ENCODE data around the gene G6PC1.
"Not testable (repeated sequence)": the region's sequence is repeated elsewhere in the genome, so short reads cannot be mapped to it uniquely, and the experiment has no call there.

The G6PC1 gene

DNA sequence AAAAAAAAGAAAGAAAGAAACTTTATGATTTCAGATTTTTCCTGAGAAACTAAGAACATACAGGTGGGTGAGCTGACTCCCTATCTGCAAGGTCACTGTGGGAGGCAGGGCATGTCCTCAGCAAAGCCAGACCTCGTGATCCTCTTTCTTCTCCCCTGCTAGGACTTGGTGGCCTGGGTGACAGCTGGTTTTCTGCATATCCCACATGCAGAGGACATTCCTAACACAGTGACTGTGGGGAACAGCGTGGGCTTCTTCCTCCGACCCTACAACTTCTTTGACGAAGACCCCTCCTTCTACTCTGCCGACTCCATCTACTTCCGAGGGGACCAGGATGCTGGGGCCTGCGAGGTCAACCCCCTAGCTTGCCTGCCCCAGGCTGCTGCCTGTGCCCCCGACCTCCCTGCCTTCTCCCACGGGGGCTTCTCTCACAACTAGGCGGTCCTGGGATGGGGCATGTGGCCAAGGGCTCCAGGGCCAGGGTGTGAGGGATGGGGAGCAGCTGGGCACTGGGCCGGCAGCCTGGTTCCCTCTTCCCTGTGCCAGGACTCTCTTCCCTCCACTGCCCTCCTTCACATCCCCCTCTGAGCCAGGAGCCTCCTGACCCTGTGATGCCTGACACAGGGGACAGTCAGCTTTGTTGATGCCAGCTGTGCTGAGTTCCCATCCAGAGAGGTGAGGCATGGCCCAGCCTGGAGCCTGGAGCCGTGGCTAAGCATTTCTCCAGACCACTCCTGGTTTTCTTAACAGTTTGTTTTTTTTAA, 26.5 kb upstream of the G6PC1 start:
- DNase-seq: not testable (repeated sequence)

DNA sequence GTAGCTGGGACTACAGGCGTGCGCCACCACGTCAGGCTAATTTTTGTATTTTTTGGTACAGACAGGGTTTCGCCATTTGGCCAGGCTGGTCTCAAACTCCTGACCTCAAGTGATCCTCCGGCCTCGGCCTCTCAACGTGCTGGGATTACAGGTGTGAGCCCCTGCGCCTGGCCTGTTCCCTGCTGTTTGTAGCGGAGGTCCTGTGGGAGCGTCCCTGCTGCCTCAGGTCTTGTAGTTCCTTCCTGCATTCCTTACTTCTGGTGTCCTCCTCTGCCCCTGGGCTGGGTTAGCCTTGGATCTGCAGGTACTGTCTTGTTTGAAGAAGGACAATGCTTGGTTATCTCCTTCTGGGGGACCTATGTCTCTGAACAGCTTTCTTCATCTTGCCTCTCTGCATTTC, 23.6 kb upstream of the G6PC1 start:
- no peak for DNase-seq

DNA sequence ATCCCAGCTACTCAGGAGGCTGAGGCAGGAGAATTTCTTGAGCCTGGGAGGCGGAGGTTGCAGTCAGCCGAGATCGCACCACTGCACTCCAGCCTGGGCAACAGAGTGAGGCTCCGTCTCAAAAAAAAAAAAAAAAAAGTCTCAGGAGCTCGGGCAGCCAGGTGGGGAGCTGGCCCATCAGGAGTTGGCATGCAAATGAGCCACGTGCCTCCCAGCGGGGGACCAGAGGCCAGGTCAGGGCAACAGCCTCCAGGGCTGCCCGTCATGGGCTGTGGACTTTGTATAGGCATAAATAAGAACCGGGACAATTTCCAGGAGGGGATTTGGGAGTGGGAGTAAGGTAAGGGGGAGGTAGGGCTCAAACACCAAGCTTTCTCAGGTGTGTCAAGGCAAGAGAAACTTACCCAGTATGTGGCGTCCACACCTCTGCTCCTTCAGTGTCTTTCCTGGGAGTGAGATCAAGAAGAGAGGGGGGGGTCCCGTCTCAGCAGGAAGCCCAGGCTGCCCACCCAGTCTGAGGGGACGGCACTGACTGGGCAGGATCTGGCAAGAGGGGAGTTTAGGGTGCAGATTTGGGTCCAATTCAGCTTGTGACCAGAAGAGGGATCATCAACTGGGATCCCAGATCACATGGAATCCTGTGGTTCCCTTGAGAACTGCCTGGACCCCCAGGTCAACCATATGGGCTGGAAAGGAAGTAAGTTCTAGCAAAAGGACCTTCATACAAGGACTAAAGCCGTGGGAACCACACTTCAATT, 22.3 kb upstream of the G6PC1 start:
- no peak for DNase-seq

DNA sequence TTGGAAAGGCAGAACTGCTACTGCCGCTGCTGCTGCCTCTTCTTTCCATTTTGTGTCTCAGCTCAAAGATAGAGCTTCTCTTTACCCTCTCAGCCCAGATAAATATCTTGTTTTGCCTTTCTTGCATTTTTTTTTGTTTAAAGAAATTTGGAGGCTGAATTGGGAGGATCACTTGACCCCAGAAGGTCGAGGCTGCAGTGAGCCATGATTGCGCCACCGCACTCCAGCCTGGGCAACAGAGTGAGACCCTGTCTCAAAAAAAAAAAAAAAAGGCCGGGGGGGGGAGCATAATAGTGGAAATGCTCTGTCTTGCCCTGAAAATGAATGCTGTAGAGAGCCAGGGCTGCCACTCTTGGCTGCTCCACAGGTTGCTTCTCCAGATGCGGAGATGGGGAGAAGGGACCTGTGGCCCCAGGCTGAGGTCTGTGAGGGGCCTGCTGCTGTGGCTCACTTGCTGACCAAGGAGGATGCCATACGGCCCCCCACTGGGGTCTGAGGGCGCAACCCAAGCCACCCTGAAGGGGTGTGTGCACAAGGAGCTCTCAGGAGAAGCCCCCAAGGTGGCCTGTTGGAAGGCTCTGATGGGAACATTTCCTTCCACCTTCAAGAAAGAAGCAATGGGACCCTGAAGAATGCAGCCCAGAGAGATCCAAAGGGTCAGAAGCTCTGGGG, 21.5 kb upstream of the G6PC1 start:
- DNase-seq: no peak

DNA sequence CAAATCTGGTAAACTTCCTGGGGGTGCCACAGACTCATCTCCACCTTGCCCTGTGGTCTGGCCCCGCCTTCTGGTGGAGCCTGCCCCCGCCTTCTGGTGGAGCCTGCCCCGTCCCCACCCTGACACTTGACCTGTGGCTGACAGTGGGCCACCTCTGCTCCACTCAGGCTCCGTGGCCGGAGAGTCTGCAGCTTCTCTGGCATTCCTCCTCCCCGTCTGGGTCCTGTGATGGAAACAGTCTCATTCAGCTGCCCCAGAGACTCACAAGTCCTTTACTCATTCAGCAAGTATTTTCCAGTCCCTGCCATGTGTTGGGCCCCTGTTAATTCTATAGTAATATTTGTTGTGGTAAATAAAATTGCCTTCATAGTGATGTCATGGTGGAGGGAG, 21.0 kb upstream of the G6PC1 start:
- DNase-seq: no peak

DNA sequence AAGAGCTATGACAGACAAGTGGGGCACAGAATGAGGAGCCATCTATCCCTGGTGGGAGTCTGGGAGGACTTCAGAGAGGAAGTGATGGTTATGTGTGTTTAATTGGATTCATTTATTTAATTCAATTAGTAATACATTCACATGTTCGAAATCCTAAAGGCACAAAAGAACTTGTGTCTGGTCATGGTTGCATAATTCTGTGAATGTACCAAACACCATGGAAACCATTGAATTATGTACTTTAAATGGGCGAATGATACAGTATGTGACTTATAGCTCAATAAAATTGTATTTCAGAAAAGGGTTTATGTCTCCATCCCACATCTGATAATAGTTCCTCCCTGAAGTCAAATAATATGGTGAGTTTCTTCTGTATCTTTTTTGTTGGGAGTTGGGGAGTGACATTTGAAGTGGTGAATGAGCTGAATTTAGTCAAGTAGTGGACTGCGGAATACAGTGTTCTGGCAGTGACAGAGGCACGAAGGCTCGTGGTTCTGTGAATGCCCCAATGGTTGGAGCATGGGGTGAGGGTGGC, 19.8 kb upstream of the G6PC1 start:
- DNase-seq: no peak

DNA sequence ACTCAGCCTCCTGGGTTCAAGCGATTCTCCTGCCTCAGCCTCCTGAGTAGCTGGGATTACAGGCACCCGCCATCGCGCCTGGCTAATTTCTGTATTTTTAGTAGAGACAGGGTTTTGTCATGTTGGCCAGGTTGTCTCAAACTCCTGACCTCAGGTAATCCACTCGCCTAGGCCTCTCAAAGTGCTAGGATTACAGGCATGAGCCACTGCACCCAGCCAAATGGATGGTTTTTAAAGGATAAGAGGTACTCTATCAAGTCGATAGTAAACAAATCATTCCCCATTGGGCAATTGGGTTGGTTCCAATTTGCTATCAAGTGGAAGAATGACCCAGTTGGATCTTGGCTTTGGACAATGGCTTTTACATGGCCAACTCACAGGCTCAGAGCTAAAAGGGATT, 18.9 kb upstream of the G6PC1 start:
- not testable (repeated sequence) for DNase-seq

DNA sequence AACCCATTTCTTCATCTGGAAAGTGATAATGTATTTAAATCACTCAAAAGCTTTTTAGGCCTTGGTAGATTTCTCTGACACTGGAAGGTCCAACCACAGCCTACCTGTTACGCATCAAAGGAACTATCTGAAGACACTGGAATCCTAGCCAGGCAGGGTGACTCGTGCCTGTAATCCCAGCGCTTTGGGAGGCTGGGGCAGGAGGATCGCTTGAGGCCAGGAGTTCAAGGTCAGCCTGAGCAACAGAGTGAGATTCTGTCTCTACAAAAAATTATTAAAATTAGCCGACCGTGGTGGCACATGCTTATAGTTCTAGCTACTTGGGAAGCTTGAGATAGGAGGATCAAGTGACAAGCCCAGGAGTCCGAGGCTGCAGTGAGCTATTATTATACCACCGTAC, 18.4 kb upstream of the G6PC1 start:
- no peak for DNase-seq

DNA sequence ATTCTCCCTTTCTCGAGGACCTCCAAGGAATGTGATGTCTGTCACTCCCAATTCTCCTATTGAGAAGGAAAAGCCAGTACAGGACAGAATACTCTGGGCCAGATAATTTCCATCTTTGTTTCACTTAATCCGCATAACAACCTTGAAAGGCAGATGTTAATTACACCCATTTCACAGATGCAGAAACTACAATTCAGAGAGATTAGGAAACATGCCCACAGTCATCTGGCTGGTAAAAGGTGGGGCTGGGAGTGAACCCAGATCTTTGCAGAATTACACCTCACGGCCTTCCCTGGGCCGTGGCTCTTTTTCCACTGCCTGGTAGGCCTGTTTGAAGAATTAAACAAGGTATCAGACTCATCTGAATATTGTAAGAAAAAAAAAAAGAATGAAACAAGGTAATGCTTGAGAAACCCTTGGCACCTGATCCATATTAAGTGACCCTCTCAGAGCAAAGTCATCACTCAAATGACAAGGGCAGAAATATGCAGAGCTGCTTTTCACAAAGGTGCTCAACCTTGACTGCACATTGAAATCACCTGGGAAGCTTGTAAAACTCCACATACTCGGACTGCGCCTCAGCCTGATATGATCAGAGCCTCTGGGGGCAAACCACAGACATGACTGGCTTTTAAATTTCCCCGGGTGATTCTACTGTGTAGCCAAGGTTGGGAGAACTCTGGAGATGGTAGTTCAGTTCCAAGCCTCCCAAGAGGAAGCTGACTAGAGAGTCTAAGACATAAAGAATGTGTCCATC, 16.6 kb upstream of the G6PC1 start:
- no peak for DNase-seq

DNA sequence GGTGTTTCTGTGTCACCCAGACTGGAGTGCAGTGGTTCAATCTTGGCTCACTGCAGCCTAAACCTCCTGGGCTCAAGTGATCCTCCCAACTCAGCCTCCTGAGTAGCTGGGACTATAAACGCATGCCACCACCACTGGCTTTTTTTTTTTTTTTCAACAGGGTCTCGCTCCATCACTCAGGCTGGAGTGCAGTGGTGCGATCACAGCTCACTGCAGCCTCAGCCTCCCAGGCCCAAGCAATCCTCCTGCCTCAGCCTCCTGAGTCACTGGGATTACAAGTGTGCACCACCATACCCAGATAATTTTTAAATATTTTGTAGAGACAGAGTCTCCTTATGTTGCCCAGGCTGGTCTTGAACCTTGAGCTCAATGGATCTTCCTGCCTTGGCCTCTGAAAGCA, 14.8 kb upstream of the G6PC1 start:
- not testable (repeated sequence) for DNase-seq

DNA sequence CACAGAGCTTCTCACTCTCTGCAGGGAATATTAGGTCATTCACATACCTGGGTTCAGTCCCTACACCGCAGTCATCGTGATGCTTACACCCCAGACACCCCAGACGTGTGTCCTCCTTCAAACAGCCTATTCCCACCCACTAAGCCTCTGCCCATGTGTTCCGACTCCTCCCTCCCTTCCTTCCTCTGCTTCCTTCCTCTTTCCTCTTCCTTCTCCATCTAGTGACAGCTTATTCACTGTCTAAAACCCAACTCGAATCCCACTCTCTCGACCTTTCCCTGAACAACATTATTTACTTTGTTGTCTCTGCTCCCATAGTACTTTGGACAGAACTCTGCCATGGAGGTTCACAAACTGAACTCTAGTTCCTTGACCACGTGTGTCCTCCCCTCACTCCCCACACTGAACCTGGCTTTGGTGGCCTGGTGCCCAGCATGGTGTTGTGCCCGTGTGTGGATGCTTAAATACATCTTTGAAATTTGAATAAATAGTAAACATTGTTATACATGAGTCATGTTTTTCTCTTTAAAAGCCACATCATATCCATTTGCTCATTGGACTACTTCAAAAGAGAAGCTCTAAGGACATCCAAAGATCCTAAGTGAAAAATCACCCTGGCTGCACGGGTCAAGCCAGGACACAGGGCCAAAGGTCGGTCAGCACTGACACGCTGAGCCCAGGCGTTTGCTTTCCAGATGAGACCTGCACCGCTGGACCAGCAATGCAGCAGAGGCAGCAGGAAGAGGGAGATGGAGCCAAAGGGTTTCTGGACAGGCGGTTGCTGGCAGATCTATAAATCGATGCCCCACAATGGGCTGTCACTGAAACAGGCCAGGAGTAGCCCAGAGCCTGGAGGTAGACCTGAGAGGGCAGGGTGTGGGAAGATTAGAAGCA, 14.1 kb upstream of the G6PC1 start:
- no peak for DNase-seq

DNA sequence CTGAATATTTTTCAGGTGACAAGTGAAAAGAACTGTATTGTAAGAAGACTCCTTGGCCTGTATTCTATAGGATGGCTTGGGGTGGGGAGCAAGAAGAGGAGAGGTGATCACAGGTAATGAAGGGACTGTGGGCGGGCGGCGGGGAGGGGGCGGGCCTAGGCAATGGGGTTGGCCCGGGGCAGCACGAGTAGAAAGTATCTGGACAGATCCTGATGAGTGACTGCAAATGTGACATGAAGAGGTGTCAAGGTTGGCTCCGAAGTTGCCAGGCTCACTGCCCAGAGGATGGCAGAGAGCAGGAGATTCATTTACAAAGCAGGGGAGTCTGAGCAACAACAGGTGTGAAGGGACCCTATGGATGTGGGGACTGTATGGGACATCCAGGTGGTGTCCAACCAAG, 10.8 kb upstream of the G6PC1 start:
- DNase-seq: no peak

DNA sequence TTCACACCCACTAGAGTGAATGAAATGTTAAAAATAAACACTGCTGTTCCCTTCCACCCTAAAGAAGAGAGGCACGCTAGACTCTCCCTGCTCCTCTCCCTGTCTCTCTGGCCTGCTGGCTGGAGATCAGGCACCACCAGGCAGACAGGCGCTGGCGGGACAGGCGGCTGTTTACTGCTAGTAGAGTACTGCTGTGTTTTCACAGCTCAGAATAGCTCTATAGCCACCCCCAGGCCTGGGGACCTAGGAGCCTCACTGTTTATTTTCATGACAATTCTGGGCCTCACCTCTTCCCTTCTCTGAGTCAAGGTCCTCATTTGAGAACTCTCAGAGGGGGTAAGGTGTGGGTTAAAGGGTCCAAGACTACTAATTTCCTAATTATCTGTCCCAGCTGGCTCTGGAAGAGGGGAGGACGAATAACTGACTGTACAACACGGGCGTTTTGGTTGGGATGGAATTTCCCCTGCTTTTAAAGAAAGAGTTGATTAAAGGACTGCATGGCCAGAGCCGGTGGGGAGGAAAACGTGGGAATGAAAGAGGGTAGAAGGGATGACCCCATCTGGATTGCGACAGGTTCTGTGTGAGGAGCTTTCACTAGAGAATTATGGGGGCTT, 9.0 kb upstream of the G6PC1 start:
- DNase-seq: no peak

DNA sequence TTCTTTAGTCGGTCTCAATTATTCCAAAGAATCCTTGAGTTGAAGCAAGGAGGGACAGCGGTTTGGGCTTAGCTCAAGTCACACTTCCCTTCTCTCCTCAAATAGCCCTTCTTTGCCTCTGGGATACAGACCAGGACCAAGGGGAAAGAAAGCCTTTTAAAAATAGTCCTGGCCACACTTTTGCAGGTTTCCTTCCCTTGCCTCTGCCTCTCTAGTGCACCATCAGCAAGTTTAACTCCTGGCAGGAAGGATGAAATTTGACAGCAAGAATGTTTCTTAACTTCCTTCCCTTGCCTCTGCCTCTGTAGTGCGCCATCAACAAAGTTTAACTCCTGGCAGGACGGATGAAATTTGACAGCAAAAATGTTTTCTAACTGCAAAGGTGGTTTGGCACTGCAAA, 7.2 kb upstream of the G6PC1 start:
- no peak for DNase-seq

DNA sequence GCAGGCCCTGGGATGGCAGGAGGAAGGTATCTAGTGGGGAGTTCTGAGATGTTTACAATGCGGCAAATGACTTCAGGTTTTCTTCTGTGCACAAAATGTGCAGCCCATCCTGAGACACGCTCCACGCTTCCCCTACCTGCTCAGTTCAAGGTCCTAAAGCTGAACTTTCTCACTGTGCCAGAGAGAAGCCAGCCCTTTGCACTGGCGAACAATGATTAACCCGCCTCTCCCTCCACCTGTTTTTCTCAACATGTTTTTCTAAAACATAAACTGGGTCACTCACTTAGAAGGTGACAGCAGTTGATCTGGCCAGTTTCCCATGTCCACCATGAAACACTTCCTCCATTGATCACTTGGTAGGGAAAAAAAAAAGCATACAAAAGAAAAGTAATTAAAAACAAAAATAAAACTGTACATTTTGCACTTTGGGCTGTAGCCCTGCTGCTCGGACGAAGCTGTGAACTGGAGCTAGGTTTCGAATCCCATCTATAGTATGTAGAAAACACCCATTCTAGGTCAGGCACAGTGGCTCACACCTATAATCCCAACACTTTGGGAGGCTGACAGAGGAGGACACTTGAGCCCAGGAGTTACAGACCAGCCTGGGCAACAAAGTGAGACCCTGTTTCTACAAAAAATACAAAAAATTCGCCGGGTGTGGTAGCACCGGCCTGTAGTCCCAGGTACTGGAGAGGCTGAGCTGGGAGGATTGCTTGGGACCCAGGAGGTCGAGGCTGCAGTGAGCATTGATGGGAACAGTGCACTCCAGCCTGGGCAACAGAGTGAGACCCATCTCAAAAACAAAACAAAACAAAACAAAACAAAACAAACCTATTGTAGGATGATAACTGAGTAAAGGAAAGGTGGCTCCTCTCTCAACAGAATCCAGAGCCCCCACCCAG, 6.1 kb upstream of the G6PC1 start:
- no peak for DNase-seq

DNA sequence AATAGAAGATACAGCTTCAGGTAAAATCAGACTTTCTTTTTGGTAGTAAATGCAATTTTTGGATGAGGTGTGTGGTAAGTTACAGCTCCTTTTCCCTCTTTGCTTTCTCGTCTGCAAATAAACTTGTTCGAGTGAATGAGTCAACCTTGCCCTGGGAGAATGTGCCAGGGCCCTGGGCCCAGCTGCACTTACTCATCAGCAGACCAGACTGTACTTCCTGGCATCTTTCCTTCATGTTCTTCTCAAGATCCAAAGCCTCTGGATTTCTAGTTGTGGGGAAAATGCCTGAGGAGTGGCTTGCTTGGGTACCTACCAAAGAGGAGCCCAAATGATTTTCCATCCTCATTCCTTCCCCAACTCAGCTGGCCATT, 5.4 kb upstream of the G6PC1 start:
- DNase-seq: no peak

DNA sequence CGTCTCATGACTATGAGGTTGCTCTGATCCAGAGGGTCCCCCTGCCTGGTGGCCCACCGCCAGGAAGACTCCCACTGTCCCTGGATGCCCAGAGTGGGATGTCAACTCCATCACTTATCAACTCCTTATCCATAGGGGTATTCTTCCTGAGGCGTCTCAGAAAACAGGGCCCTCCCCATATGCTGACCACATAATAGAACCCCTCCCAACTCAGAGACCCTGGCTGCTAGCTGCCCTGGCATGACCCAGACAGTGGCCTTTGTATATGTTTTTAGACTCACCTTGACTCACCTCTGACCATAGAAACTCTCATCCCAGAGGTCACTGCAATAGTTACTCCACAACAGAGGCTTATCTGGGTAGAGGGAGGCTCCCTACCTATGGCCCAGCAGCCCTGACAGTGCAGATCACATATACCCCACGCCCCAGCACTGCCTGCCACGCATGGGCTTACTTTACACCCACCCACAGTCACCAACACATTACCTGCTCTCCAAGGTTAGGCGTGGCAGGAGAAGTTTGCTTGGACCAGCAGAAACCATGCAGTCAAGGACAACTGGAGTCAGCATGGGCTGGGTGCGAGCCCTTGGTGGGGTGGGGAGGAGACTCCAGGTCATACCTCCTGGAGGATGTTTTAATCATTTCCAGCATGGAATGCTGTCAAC, 2.3 kb upstream of the G6PC1 start:
- no peak for DNase-seq

DNA sequence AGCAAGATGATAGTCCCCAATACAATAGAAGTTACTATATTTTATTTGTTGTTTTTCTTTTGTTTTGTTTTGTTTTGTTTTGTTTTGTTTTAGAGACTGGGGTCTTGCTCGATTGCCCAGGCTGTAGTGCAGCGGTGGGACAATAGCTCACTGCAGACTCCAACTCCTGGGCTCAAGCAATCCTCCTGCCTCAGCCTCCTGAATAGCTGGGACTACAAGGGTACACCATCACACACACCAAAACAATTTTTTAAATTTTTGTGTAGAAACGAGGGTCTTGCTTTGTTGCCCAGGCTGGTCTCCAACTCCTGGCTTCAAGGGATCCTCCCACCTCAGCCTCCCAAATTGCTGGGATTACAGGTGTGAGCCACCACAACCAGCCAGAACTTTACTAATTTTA, 618 bp upstream of the G6PC1 start:
- not testable (repeated sequence) for DNase-seq

DNA sequence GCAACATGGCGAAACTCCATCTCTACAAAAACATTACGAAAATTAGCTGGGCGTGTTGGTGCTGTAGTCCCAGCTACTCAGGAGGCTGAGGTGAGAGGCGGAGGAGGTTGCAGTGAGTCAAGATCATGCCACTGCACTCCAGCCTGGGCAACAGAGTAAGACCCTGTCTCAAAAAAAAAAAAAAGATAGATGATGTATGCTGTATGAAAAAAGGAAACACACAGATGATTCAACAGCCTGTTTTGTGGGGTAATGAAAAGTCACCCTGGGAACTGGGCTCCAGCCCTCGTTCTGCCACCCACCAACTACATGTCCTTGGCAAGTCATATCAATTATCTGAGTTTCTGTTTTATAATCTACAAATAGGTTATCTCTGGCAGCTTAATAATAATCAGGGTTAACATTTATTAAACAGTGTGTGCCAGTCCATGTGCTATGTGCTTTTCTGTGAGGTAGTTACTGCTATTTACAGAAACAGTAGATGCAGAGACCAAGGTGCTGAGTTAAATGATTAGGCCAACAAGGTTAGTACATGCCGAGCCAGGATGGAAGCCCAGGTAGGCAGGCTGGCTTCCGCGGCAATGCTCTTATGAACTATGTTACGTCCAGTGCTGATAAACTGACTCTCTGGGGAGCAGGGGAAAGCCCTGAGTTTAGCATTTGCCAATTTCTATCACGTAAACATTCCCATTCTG, 1.1 kb downstream of the G6PC1 start:
- no peak for DNase-seq

All from NCI-H2171 (cell line).